GM12891 (cell line): ENCODE data around the gene DGCR6.
"Not testable (repeated sequence)": the region's sequence is repeated elsewhere in the genome, so short reads cannot be mapped to it uniquely, and the experiment has no call there.

ENCODE experiments used
- PAX5 ChIP-seq: IDR thresholded peaks from 2 replicates; pipeline ENCODE4 v1.6.1; 2011; ENCODE audit warnings: low read length, moderate library complexity, mild to moderate bottlenecking; ENCODE audit not compliant: insufficient read depth, severe bottlenecking
- POLR2A ChIP-seq: IDR thresholded peaks from 2 replicates; pipeline ENCODE4 v1.6.1; 2011; ENCODE audit warnings: low read depth, low read length, control low read depth
- POLR2AphosphoS5 ChIP-seq: IDR thresholded peaks from 2 replicates; pipeline ENCODE4 v1.6.1; 2011; ENCODE audit warnings: low read depth, low read length, control low read depth
- SPI1 ChIP-seq: IDR thresholded peaks from 2 replicates; pipeline ENCODE4 v1.6.1; 2011; ENCODE audit warnings: low read depth, low read length, control low read depth
- TAF1 ChIP-seq: IDR thresholded peaks from 2 replicates; pipeline ENCODE4 v1.6.1; 2011; ENCODE audit warnings: low read depth, low read length, control low read depth

- not testable (repeated sequence) for TF ChIP-seq POLR2AphosphoS5, POLR2A, TAF1, SPI1, PAX5
Observed at GRCh38 chr22:18956956-18957355, 50.8 kb downstream of the DGCR6 start.
